ENCODE data around the gene KIF26A.

KIF26A gene

DNA sequence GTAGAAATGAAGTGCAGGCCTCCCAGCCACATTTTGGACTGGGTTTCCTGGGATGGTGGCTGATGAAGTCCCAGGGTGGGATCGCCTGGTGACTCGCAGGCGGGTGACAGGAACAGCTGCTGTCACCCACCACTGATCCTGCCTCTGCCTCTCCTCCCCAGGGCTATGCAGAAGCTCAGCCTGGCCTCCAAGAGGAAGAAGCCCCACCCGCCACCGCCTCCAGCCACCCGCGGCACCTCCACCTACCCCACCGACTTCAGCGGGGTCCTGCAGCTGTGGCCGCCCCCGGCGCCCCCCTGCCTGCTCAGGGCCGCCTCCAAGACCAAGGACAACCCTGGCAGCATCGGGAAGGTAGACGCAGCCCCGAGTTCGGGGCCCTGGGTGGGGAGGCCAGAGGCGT is 28.3 kb downstream of the KIF26A start:
- no peak for TF ChIP-seq FOXM1 (IDR thresholded peaks at IDR 0.05; ENCODE audit: borderline replicate concordance, low read depth)
- TF ChIP-seq RAD21 (IDR thresholded peaks at IDR 0.05; ENCODE audit: low read depth) = no peak
- TF ChIP-seq, protein P1, sequence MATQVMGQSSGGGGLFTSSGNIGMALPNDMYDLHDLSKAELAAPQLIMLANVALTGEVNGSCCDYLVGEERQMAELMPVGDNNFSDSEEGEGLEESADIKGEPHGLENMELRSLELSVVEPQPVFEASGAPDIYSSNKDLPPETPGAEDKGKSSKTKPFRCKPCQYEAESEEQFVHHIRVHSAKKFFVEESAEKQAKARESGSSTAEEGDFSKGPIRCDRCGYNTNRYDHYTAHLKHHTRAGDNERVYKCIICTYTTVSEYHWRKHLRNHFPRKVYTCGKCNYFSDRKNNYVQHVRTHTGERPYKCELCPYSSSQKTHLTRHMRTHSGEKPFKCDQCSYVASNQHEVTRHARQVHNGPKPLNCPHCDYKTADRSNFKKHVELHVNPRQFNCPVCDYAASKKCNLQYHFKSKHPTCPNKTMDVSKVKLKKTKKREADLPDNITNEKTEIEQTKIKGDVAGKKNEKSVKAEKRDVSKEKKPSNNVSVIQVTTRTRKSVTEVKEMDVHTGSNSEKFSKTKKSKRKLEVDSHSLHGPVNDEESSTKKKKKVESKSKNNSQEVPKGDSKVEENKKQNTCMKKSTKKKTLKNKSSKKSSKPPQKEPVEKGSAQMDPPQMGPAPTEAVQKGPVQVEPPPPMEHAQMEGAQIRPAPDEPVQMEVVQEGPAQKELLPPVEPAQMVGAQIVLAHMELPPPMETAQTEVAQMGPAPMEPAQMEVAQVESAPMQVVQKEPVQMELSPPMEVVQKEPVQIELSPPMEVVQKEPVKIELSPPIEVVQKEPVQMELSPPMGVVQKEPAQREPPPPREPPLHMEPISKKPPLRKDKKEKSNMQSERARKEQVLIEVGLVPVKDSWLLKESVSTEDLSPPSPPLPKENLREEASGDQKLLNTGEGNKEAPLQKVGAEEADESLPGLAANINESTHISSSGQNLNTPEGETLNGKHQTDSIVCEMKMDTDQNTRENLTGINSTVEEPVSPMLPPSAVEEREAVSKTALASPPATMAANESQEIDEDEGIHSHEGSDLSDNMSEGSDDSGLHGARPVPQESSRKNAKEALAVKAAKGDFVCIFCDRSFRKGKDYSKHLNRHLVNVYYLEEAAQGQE (IDR thresholded peaks at IDR 0.05; ENCODE audit: low read depth) = no peak
- no peak for TF ChIP-seq ZBTB7A (IDR thresholded peaks at IDR 0.05; ENCODE audit: low read depth)
- TF ChIP-seq CREB1 (IDR thresholded peaks at IDR 0.05; ENCODE audit: low read depth) = no peak
- TF ChIP-seq YY1 (IDR thresholded peaks at IDR 0.05; ENCODE audit: low read depth) = no peak
- TF ChIP-seq EGR1 (IDR thresholded peaks at IDR 0.05) = no peak
- no peak for TF ChIP-seq CEBPB (IDR thresholded peaks at IDR 0.05)

DNA sequence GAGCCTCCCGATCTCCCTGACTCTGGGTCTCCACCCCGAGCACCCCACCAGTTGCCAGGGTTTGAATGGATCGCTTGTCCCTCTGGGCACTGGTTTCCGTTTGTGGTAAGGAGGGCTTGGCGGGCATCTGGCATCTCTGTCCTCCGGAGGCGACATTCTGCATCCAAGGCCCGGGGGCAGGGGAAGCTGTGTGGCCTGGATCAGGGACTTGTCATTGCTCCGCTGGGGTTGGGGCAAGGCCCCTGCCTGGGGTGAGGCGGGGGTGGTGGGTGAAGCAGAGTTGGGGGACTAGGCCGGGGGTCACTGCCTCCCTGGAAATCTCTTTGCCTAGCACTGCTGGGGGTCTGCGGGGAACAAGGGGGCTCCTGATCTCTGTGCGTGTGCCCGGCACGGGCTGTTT is 30.2 kb downstream of the KIF26A start:
- TF ChIP-seq, protein P2, sequence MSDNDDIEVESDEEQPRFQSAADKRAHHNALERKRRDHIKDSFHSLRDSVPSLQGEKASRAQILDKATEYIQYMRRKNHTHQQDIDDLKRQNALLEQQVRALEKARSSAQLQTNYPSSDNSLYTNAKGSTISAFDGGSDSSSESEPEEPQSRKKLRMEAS (IDR thresholded peaks at IDR 0.05) = no peak
- TF ChIP-seq TCF12 (IDR thresholded peaks at IDR 0.05; ENCODE audit: low read depth) (no peak), ZBTB7A (IDR thresholded peaks at IDR 0.05; ENCODE audit: low read depth) (no peak), CEBPB (IDR thresholded peaks at IDR 0.05) (no peak), RAD21 (IDR thresholded peaks at IDR 0.05; ENCODE audit: low read depth) (no peak), EP300 (IDR thresholded peaks at IDR 0.05; ENCODE audit: borderline replicate concordance) (no peak), EGR1 (IDR thresholded peaks at IDR 0.05) (no peak)
- TF ChIP-seq, protein P1 (IDR thresholded peaks at IDR 0.05; ENCODE audit: low read depth) = no peak

- TF ChIP-seq FOXM1 (IDR thresholded peaks at IDR 0.05; ENCODE audit: borderline replicate concordance, low read depth) (no peak), EGR1 (IDR thresholded peaks at IDR 0.05) (no peak), RAD21 (IDR thresholded peaks at IDR 0.05; ENCODE audit: low read depth) (no peak), USF1 (IDR thresholded peaks at IDR 0.05) (no peak), TEAD4 (IDR thresholded peaks at IDR 0.05) (no peak), CEBPB (IDR thresholded peaks at IDR 0.05) (no peak), TAF1 (IDR thresholded peaks at IDR 0.05; ENCODE audit: low read depth) (no peak), TCF12 (IDR thresholded peaks at IDR 0.05; ENCODE audit: low read depth) (no peak), NFIC (IDR thresholded peaks at IDR 0.05) (no peak), EP300 (IDR thresholded peaks at IDR 0.05; ENCODE audit: borderline replicate concordance) (no peak), ZBTB7A (IDR thresholded peaks at IDR 0.05; ENCODE audit: low read depth) (no peak), YY1 (IDR thresholded peaks at IDR 0.05; ENCODE audit: low read depth) (no peak), CREB1 (IDR thresholded peaks at IDR 0.05; ENCODE audit: low read depth) (no peak)
- TF ChIP-seq, protein P2 (IDR thresholded peaks at IDR 0.05) = no peak
- TF ChIP-seq, protein P1 (IDR thresholded peaks at IDR 0.05; ENCODE audit: low read depth) = no peak
Measured at GRCh38 chr14:104169005-104169698, 30.8 kb downstream of the KIF26A start.

DNA sequence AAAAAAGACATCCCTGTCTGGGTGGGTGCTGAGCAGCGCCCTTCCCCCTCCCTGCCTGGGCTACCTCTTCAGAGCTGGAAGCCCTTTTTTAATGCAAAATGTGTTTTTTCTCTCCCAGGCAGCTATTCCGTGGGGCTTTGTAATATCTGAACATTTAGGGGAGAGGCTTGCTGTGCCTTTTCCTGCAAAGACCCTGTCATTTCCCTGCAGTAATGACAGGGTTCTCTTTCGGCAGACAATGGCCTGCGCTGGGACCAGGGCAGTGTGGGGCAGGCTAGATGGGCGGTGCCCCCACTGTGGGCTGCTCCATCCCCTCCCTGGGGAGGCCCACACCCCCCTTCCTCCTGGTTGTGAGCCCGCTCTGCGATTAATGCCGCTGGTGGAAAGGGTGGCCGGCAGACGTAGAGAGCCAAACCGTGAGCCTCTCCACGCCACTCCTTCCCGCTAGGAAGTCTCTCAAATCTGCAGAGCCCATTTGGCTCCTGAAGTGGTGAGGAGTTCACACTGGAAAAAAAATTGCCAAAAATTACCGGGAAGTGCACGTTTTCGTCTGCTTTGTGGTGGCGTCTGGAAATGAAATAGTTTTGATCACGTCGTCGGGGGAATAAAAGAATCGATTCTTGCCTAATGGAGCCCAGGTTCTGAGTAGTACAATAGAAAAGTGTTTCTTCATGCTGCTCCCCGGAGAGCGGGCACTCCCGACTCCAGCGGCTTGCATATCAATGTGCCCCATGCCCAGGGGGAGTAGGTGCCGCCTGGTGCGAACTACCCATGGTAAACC is 31.5 kb downstream of the KIF26A start:
- TF ChIP-seq CEBPB (IDR thresholded peaks at IDR 0.05) = no peak
- no peak for TF ChIP-seq USF1 (IDR thresholded peaks at IDR 0.05)
- TF ChIP-seq, protein P1 (IDR thresholded peaks at IDR 0.05; ENCODE audit: low read depth) = no peak
- no peak for TF ChIP-seq TAF1 (IDR thresholded peaks at IDR 0.05; ENCODE audit: low read depth)
- no peak for TF ChIP-seq EP300 (IDR thresholded peaks at IDR 0.05; ENCODE audit: borderline replicate concordance)
- no peak for TF ChIP-seq CREB1 (IDR thresholded peaks at IDR 0.05; ENCODE audit: low read depth)
- no peak for TF ChIP-seq TEAD4 (IDR thresholded peaks at IDR 0.05)
- TF ChIP-seq NFIC (IDR thresholded peaks at IDR 0.05) = no peak
- TF ChIP-seq, protein P2 (IDR thresholded peaks at IDR 0.05) = no peak

All from Ishikawa (cell line).